ENCODE results near the gene HAUS5.
"Not testable (repeated sequence)": the region's sequence is repeated elsewhere in the genome, so short reads cannot be mapped to it uniquely, and the experiment has no call there.

HAUS5 gene

GRCh38 chr19:35612559-35613321, at the start of gene HAUS5:
TSS of gene HAUS5 (plus strand) at chr19:35612735. CDS start at chr19:35612795, 60 bp downstream.
- peak; percentile 96 for ATAC-seq

- no peak for ATAC-seq
These were observed 49.8 kb upstream of the HAUS5 start for GRCh38 chr19:35562776-35563175.

- ATAC-seq = no peak
These were observed 49.2 kb upstream of the HAUS5 start, which contains the start of gene ATP4A for GRCh38 chr19:35563207-35563829. TSS of gene ATP4A (minus strand) at chr19:35563658. CDS start at chr19:35563629, 29 bp downstream.

- no peak for ATAC-seq
These were observed 47.3 kb upstream of the HAUS5 start for GRCh38 chr19:35565016-35565856.

- ATAC-seq = no peak
These were observed 45.8 kb upstream of the HAUS5 start for GRCh38 chr19:35566738-35567137.

GRCh38 chr19:35569281-35569781, 43.2 kb upstream of the HAUS5 start:
- no peak for ATAC-seq

- ATAC-seq = peak in 1 of 2 donors; percentile 20
These were observed 41.0 kb upstream of the HAUS5 start for GRCh38 chr19:35571406-35571965.

- ATAC-seq = no peak
These were observed 34.6 kb upstream of the HAUS5 start for GRCh38 chr19:35577918-35578317.

GRCh38 chr19:35578707-35579106, 33.8 kb upstream of the HAUS5 start:
- ATAC-seq = no peak

- ATAC-seq = no peak
These were observed 29.8 kb upstream of the HAUS5 start for GRCh38 chr19:35582760-35583159.

- peak in 1 of 2 donors; percentile 43 for ATAC-seq
These were observed 26.7 kb upstream of the HAUS5 start, which contains the start of gene PMIS2 for GRCh38 chr19:35585848-35586247. TSS of gene PMIS2 (plus strand) at chr19:35586173. CDS start at chr19:35586260, 87 bp downstream.

- ATAC-seq = no peak
These were observed 25.2 kb upstream of the HAUS5 start for GRCh38 chr19:35587321-35587720.

GRCh38 chr19:35590875-35591274, 21.7 kb upstream of the HAUS5 start:
- no peak for ATAC-seq

GRCh38 chr19:35592226-35592625, 20.3 kb upstream of the HAUS5 start:
- ATAC-seq = no peak

- ATAC-seq = not testable (repeated sequence)
These were observed 17.5 kb upstream of the HAUS5 start for GRCh38 chr19:35595026-35595425.

- ATAC-seq = no peak
These were observed 16.6 kb upstream of the HAUS5 start for GRCh38 chr19:35595928-35596327.

- ATAC-seq = peak; percentile 49 to 63
These were observed 16.1 kb upstream of the HAUS5 start for GRCh38 chr19:35596366-35596999.

GRCh38 chr19:35601971-35602370, 10.6 kb upstream of the HAUS5 start:
- no peak for ATAC-seq

- not testable (repeated sequence) for ATAC-seq
These were observed 8.1 kb upstream of the HAUS5 start for GRCh38 chr19:35604436-35604835.

GRCh38 chr19:35607170-35607569, 5.4 kb upstream of the HAUS5 start:
- ATAC-seq = not testable (repeated sequence)

- ATAC-seq = no peak
These were observed 4.9 kb upstream of the HAUS5 start for GRCh38 chr19:35607661-35608060.

GRCh38 chr19:35608251-35608650, 4.3 kb upstream of the HAUS5 start:
- no peak for ATAC-seq
